ENCODE measurements around the gene LIPE.

Gene LIPE

DNA sequence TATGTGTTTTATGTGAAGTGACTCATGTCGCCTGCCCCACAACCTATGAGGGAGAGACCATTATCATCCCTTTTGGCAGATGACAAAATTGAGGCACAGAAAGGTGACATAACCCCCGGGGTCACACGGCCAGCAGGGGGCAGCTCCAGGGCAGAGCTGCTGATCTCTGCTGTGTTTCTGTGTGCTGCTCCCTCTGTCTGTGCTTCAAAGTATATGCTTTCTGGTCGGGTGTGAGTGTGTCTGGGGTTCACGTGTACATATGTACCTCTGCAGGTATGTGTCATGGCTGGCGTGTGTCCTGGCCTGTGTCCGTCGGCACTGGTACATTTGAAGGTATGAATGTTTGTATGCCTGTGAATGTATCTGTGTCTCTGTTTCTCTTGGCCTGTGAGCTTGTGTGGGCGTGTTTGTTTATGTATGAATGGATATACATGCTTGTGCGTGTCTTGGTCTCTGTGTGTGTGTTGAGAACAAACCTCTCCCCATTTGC lies 7.1 kb downstream of the LIPE start:
- in situ Hi-C loops (cut with MboI; ENCODE audit: low sequenced_read_pairs) = no loop called here

- in situ Hi-C loops (cut with MboI; ENCODE audit: low sequenced_read_pairs) = no loop called here
Measured at GRCh38 chr19:42419309-42419708, 7.9 kb downstream of the LIPE start.

GRCh38 chr19:42412661-42413076 lies 14.5 kb downstream of the LIPE start:
- in situ Hi-C loops (cut with MboI; ENCODE audit: low sequenced_read_pairs) = no loop called here

GRCh38 chr19:42412227-42412626 lies 15.0 kb downstream of the LIPE start:
- in situ Hi-C loops (cut with MboI; ENCODE audit: low sequenced_read_pairs) = no loop called here

- in situ Hi-C loops (cut with MboI; ENCODE audit: low sequenced_read_pairs) = no loop called here
Measured at GRCh38 chr19:42411581-42412178, 15.5 kb downstream of the LIPE start.

DNA sequence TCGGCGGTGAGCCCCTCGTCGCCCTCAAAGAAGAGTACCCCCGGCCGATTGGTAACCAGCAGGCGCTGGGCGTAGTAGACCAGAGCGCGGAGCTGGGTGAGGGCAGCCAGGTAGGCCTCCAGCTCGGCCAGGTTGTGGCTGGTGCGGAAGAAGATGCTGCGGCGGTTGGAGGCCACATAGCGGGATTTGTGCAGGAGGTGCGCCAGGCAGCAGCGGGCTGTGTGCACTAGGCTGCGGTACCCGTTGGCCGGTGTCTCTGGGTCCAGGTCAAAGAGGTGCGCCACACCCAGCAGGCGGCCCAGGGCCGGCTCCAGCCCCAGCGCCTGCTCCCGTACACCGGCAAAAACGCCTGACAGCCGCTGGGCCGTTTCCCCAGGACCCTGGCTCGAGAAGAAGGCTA lies 16.8 kb downstream of the LIPE start:
- in situ Hi-C loops (cut with MboI; ENCODE audit: low sequenced_read_pairs) = no loop called here

GRCh38 chr19:42409477-42409876 lies 17.7 kb downstream of the LIPE start:
- in situ Hi-C loops (cut with MboI; ENCODE audit: low sequenced_read_pairs) = no loop called here

DNA sequence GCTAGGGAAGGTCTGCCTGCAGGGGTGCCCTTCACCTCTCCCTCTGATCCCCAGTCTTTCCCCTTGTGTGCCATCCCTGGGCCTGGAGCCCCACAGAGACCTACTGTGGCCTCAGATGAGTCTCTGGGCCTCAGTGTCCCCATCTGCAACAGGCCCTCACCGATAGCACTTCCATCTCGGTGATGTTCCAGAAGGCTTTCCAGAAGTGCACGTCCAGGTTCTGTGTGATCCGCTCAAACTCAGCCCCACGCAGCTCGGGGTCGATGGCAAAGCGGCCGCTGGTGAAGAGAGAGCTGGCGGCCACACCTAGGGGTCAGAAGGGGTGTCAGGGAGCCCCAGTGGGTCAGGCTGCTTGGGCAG lies 19.4 kb downstream of the LIPE start:
- in situ Hi-C loops (cut with MboI; ENCODE audit: low sequenced_read_pairs) = no loop called here

GRCh38 chr19:42407085-42407815 lies 19.9 kb downstream of the LIPE start:
- in situ Hi-C loops (cut with MboI; ENCODE audit: low sequenced_read_pairs) = no loop called here

DNA sequence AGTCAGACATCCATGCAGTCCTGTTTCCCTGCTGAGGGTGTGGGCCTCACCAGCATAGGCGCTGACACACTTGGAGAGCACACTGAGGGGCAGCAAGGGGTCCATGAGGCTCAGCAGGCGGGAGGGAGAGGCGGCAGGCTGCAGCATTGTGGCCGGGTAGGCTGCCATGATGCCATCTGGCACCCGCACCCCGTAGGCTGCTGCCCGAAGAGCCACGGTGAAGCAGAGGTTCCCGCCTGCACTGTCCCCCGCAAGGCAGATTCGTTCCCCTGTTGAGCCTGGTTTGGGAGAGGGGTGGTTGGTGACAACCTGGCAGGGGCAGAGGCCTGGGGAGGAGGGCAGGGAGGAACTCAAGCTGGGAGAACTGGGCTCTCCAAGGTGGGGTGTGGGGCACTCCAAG lies 21.1 kb downstream of the LIPE start:
- in situ Hi-C loops (cut with MboI; ENCODE audit: low sequenced_read_pairs) = no loop called here

- in situ Hi-C loops (cut with MboI; ENCODE audit: low sequenced_read_pairs) = no loop called here
Measured at GRCh38 chr19:42403586-42403985, 23.6 kb downstream of the LIPE start.

DNA sequence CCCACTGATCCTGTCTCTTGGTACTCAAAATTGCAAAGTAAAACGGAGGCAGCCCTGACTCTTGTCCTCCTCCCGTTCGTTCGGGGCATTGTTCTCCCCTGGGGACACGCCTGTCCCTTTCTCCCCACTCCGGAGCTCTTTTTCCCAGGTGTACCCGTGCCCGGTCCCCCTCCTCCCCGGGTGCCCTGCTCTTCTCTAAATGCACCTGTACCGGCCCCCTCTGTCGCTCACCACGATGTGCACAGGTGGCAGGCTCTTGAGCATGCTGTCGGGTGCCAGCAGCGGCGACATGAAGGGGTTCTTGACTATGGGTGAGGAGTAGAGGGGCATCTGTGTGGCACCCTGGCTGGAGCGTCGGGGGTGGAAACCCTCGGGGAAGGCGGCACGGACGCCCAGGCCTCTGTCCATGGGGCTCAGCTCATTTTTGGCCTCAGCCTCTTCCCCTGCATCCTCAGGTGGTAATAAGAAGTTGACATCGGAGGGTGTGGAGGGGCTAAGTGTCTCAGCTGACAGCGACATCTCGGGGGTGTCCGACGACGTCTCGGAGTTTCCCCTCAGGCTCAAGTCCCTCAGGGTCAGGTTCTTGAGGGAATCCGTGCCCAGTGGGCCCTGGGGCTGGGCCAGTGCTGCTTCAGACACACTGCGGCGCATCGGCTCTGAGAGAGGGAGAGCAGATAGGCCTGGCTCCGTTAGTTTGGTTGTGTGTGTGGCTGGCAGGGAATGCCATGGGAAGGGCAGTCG lies 24.6 kb downstream of the LIPE start:
- in situ Hi-C loops (cut with MboI; ENCODE audit: low sequenced_read_pairs) = no loop called here

- in situ Hi-C loops (cut with MboI; ENCODE audit: low sequenced_read_pairs) = no loop called here
Measured at GRCh38 chr19:42401365-42402303, 25.6 kb downstream of the LIPE start.

DNA sequence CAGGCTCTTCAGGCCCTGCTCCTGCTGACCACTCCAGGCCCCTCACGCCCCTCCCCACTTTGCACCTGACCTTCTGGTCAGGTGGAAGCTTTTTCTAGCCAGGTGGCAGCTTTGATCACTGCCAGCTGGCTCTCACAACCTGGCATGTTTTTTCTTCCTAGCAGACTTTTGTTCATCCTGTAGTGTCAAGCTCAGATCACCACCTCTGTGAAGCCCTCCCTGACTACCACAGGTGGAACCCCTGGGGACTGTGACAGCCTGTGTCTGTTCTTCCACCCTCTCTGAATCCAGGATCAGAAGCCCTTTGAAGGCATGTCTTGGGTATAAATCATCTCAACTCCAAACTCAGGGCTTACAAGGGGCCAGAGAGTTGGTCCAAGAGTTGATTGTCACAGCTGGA lies 26.8 kb downstream of the LIPE start:
- in situ Hi-C loops (cut with MboI; ENCODE audit: low sequenced_read_pairs) = no loop called here

DNA sequence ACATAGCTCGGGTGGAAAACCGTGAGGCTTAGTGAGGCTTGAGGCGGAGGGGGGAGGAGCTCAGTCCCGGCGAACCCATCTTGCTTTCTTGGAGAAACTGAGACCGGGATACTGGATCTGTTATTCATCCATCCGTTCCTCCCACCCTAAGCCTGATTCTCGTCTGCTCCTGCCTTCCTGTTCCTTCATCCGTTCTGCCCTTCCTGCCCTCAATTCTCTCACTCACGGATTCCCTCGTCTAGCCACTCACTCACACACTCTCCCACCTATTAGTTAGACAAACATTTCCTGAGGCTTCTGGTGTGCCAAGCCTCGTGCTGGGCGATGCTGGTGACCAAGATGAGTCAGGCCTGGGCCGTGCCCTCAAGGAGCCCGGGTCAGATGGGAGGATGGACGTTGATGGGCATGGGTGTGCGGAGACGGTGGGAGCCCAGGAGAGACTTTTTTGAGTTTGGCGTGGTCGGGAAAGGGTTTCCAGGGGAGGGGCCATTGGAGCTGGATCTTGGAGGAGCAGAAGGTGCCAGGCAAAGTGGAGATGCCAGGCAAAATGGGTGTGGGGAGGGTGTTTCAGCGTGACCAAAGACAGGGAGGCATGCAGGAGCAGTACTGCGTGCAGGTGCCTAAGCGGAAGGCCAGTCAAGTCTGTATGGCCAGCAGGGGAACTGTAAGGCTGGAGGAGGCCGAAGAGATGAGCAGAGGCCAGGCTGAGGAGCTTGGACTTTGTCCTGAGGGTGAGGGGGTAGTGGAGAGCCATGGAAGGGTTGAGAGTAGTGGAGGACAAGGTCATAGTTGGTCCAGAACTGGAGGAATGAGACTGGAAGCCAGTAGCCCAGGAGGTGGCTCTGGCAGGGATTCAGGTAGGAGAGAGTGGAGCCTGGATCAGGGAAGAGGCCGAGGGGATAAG lies 29.7 kb downstream of the LIPE start:
- in situ Hi-C loops (cut with MboI; ENCODE audit: low sequenced_read_pairs) = no loop called here

- in situ Hi-C loops (cut with MboI; ENCODE audit: low sequenced_read_pairs) = no loop called here
Measured at GRCh38 chr19:42396381-42397262, 30.6 kb downstream of the LIPE start.

DNA sequence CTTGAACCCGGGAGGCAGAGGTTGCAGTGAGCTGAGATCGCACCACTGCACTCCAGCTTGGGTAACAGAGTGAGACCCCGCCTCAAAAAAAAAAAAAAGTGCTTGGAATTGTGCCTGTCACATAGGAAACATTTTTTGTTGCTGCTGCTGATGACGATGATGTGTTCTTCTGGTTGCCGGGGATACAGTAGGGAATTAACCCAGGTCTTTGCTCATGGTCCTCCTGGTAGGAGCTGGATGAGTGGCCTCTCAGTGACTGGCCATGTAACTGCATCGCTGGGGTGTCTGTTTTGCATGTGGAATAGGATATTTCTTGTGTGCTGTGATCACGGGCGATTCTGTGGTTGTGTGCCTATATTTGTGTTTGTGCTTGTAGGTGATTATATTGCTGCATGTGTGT lies 32.4 kb downstream of the LIPE start:
- in situ Hi-C loops (cut with MboI; ENCODE audit: low sequenced_read_pairs) = no loop called here

DNA sequence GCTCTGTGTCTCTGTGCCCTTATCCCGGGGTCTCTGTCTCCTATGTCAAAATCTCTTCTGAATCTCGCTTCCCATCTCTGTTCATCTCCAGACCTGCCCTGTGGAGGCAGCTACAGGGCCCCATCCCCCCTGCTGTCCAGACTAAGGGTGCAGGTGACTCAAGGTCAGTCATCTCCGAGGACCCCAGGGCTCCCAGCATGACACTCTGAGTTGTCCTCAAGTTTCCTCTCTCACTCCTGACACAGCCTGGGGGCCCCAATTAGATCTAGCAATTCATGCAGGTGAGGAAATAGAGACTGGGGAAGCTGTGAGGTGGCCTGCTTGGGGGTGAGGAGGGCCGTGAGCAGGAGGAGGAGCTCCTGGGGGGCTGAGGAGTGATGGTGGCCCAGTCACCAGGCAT lies 35.0 kb downstream of the LIPE start:
- in situ Hi-C loops (cut with MboI; ENCODE audit: low sequenced_read_pairs) = no loop called here

DNA sequence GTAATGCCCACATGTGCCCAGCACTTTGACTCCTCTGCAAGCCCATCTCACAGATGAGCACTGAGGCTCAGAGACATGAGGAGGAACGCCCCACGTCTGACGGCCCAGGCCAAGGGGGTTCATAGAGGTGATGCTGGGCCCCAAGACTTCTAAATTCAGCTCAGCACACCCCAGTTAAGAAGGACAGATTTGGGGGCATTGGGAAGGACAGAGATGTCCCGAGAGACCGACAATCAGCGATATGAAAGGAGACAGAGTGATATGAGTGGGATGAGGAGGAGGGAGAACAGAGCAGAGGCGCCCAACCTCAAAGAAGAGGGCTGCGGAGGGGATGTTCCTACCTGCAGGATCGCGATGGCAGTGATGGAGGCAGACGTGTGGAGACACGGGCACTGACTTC lies 37.3 kb downstream of the LIPE start, which contains the start of gene CNFN:
Gene CNFN (minus strand): TSS at position 399 of the 400 bp plus-strand sequence. CDS start 1,260 bp downstream, outside the sequence.
- in situ Hi-C loops (cut with MboI; ENCODE audit: low sequenced_read_pairs) = no loop called here
